IMR-90 (cell line): Measurements from ENCODE around the gene SH2D7. TPM values are rescaled to one million over a fixed set of nuclear protein-coding genes. Genes with fewer than 3 reads are reported as not detected.

ENCODE experiments used
- ATAC-seq: fragments of 200-7000 bp; cut with Tn5 transposase; 2 replicates; pipeline ENCODE4 v1.9.1; 2020; ENCODE audit warnings: low read depth, mild to moderate bottlenecking, moderate library complexity
- BruUV-seq: library from RNA; stranded (reverse); fragments of 400-500 nt; replicated peaks from 2 replicates; lab custom pipeline; 2021; lab: Mats Ljungman, UMichigan
- CTCF ChIA-PET: fragments of 300-600 bp; formaldehyde crosslinking; extraction: SDS; loops from one replicate; lab custom pipeline; 2021; ENCODE audit warnings: antibody characterized with exemption; lab: Yijun Ruan, JAX
- POLR2A ChIA-PET: fragments of 300-600 bp; sonication (Branson Sonifier 250); formaldehyde crosslinking; loops from one replicate; lab custom pipeline; 2022; ENCODE audit warnings: antibody characterized with exemption; ENCODE audit not compliant: unreplicated experiment; lab: Charles Lee
- DNase-seq: peaks from one replicate; pipeline ENCODE4 v3.0.0; 2013
- H2AFZ ChIP-seq: replicated peaks from 2 replicates; pipeline ENCODE3; 2013; ENCODE audit warnings: low read length, mild to moderate bottlenecking; ENCODE audit not compliant: poor library complexity
- H2AK5ac ChIP-seq: 2 replicates; pipeline ENCODE4 v1.6.1; 2013; ENCODE audit warnings: low read depth, low read length, inconsistent platforms
- H2AK9ac ChIP-seq: replicated peaks from 2 replicates; pipeline ENCODE3; 2013; ENCODE audit warnings: mild to moderate bottlenecking, low read depth, low read length, moderate library complexity; ENCODE audit not compliant: poor library complexity
- H2BK120ac ChIP-seq: 2 replicates; pipeline ENCODE4 v1.6.1; 2013; ENCODE audit warnings: low read depth, low read length, inconsistent platforms
- H2BK15ac ChIP-seq: 3 replicates; pipeline ENCODE4 v1.6.1; 2013; ENCODE audit warnings: low read depth, low read length, inconsistent platforms
- H2BK20ac ChIP-seq: 2 replicates; pipeline ENCODE4 v1.6.1; 2013; ENCODE audit warnings: low read depth, mild to moderate bottlenecking, inconsistent platforms, low read length, moderate library complexity
- H2BK5ac ChIP-seq: 2 replicates; pipeline ENCODE4 v1.6.1; 2013; ENCODE audit warnings: mild to moderate bottlenecking, low read depth, low read length, inconsistent platforms; ENCODE audit not compliant: poor library complexity, severe bottlenecking
- H3K14ac ChIP-seq: replicated peaks from 2 replicates; pipeline ENCODE4 v1.6.1; 2013; ENCODE audit warnings: low read depth, low read length, inconsistent platforms
- H3K18ac ChIP-seq: 2 replicates; pipeline ENCODE4 v1.6.1; 2013; ENCODE audit warnings: low read depth, low read length, control low read depth
- H3K23ac ChIP-seq: 2 replicates; pipeline ENCODE4 v1.6.1; 2013; ENCODE audit warnings: low read depth, low read length, inconsistent platforms
- H3K27ac ChIP-seq: 2 replicates; pipeline ENCODE4 v1.5.1; 2013; ENCODE audit warnings: mild to moderate bottlenecking, control low read depth, low read length; ENCODE audit not compliant: insufficient read depth
- H3K27me3 ChIP-seq: 2 replicates; pipeline ENCODE4 v1.6.1; 2013; ENCODE audit warnings: low read length; ENCODE audit not compliant: control insufficient read depth, insufficient read depth
- H3K36me3 ChIP-seq: 2 replicates; pipeline ENCODE4 v1.6.1; 2013; ENCODE audit warnings: low read length, mixed read lengths; ENCODE audit not compliant: control insufficient read depth, insufficient read depth
- H3K4ac ChIP-seq: 2 replicates; pipeline ENCODE4 v1.6.1; 2013; ENCODE audit warnings: low read depth, low read length, inconsistent platforms
- H3K4me1 ChIP-seq: 2 replicates; pipeline ENCODE4 v1.6.1; 2013; ENCODE audit warnings: low read length, mixed read lengths; ENCODE audit not compliant: control insufficient read depth, insufficient read depth
- H3K4me2 ChIP-seq: 2 replicates; pipeline ENCODE4 v1.6.1; 2013; ENCODE audit warnings: low read depth, mild to moderate bottlenecking, control low read depth, low read length, moderate library complexity
- H3K4me3 ChIP-seq: 2 replicates; pipeline ENCODE4 v1.5.1; 2013; ENCODE audit warnings: low read depth, mild to moderate bottlenecking, control low read depth, low read length, moderate library complexity; ENCODE audit not compliant: insufficient read depth
- H3K56ac ChIP-seq: 2 replicates; pipeline ENCODE4 v1.6.1; 2013; ENCODE audit warnings: low read length, inconsistent platforms; ENCODE audit not compliant: insufficient read depth; ENCODE audit errors: extremely low read depth
- H3K79me1 ChIP-seq, 2 experiments: 2 replicates each; pipeline ENCODE4 v1.6.1; 2013; ENCODE audit warnings: low read length in 2 of 2, inconsistent platforms in 1 of 2, low read depth in 1 of 2
- H3K9ac ChIP-seq: 2 replicates; pipeline ENCODE4 v1.6.1; 2013; ENCODE audit warnings: low read depth, low read length, control low read depth
- H3K9me1 ChIP-seq: 2 replicates; pipeline ENCODE4 v1.6.1; 2013; ENCODE audit warnings: low read length, inconsistent platforms; ENCODE audit not compliant: insufficient read depth
- H3K9me3 ChIP-seq: 2 replicates; pipeline ENCODE4 v1.6.1; 2013; ENCODE audit warnings: low read length; ENCODE audit not compliant: control insufficient read depth, insufficient read depth
- H4K20me1 ChIP-seq: 2 replicates; pipeline ENCODE4 v1.6.1; 2013; ENCODE audit warnings: low read length, inconsistent platforms; ENCODE audit not compliant: insufficient read depth
- H4K5ac ChIP-seq: 2 replicates; pipeline ENCODE4 v1.6.1; 2013; ENCODE audit warnings: mild to moderate bottlenecking, low read depth, low read length, control low read depth
- H4K8ac ChIP-seq, 2 experiments: 2 replicates each; pipeline ENCODE4 v1.6.1; 2013; ENCODE audit warnings: low read depth in 2 of 2, low read length in 2 of 2, control low read depth in 1 of 2, inconsistent platforms in 1 of 2
- H4K91ac ChIP-seq: 2 replicates; pipeline ENCODE4 v1.6.1; 2013; ENCODE audit warnings: low read depth, low read length, inconsistent platforms; ENCODE audit not compliant: insufficient read depth
- BHLHE40 ChIP-seq: fragments of 150-350 bp; IDR thresholded peaks from 2 replicates; pipeline ENCODE4 v1.6.1; 2016; ENCODE audit warnings: mild to moderate bottlenecking, low read depth, low read length
- CEBPB ChIP-seq: IDR thresholded peaks from 2 replicates; pipeline ENCODE4 v1.6.1; 2012; ENCODE audit warnings: low read depth, low read length, improper control_type of control experiment
- CHD1 ChIP-seq: IDR thresholded peaks from 2 replicates; pipeline ENCODE4 v1.6.1; 2012; ENCODE audit warnings: low read depth, low read length, improper control_type of control experiment
- CTCF ChIP-seq: conservative IDR thresholded peaks from 2 replicates; pipeline ENCODE4 v1.5.1; 2012; ENCODE audit warnings: mild to moderate bottlenecking, low read depth, low read length, improper control_type of control experiment
- FOS ChIP-seq: fragments of 150-350 bp; IDR thresholded peaks from 2 replicates; pipeline ENCODE4 v1.6.1; 2016; ENCODE audit warnings: low read depth, low read length
- MAFK ChIP-seq: IDR thresholded peaks from 2 replicates; pipeline ENCODE4 v1.6.1; 2012; ENCODE audit warnings: low read depth, low read length, improper control_type of control experiment
- MAZ ChIP-seq: IDR thresholded peaks from 2 replicates; pipeline ENCODE4 v1.6.1; 2012; ENCODE audit warnings: low read depth, mild to moderate bottlenecking, low read length, improper control_type of control experiment, moderate library complexity, borderline replicate concordance
- MXI1 ChIP-seq: IDR thresholded peaks from 2 replicates; pipeline ENCODE4 v1.6.1; 2012; ENCODE audit warnings: low read depth, mild to moderate bottlenecking, low read length, moderate library complexity, borderline replicate concordance
- NFE2L2 ChIP-seq: fragments of 150-350 bp; IDR thresholded peaks from 2 replicates; pipeline ENCODE4 v1.6.1; 2016; ENCODE audit warnings: low read depth, mild to moderate bottlenecking, low read length
- RAD21 ChIP-seq: IDR thresholded peaks from 2 replicates; pipeline ENCODE4 v1.6.1; 2012; ENCODE audit warnings: low read length, improper control_type of control experiment
- RFX5 ChIP-seq: IDR thresholded peaks from 2 replicates; pipeline ENCODE4 v1.8.0; 2012; ENCODE audit warnings: low read depth, mild to moderate bottlenecking, low read length, moderate library complexity
- SMC3 ChIP-seq: fragments of 150-350 bp; IDR thresholded peaks from 2 replicates; pipeline ENCODE4 v1.6.1; 2016; ENCODE audit warnings: low read depth, mild to moderate bottlenecking, antibody characterized with exemption, low read length, moderate library complexity
- USF2 ChIP-seq: fragments of 150-350 bp; IDR thresholded peaks from 2 replicates; pipeline ENCODE4 v1.6.1; 2017; ENCODE audit warnings: mild to moderate bottlenecking, antibody characterized with exemption, low read length, low read depth
- WGBS, 2 experiments: methylation state at CpG; one replicate each; pipeline versions ENCODE4 v1.1.5 to v1.1.7; 2013; ENCODE audit warnings: missing lambda C conversion rate in 2 of 2; ENCODE audit not compliant: insufficient read length in 1 of 2; ENCODE audit errors: extremely low coverage in 2 of 2; 5-methylcytosine and 5-hydroxymethylcytosine counted together
- dilution Hi-C: fragments of 300-500 bp; cut with HindIII; formaldehyde crosslinking; loops from one replicate; pipeline ENCODE4 v1.14.3; 2018; ENCODE audit warnings: low sequenced_read_pairs; ENCODE audit not compliant: unreplicated experiment
- in situ Hi-C: fragments of 300-500 bp; cut with MboI; formaldehyde crosslinking; loops from 3 replicates; pipeline ENCODE4 v1.14.3; 2019; ENCODE audit warnings: low sequenced_read_pairs, inconsistent platforms, mixed read lengths
- intact Hi-C: fragments of 100-400 bp; cut with micrococcal nuclease; formaldehyde crosslinking; loops from 2 replicates; pipeline ENCODE4 v1.10.0; 2022
- polyA plus RNA-seq, 3 experiments: library from polyadenylated mRNA; depleted of rRNA; stranded (reverse); fragments of >200 nt; gene quantifications; 2 replicates each; pipeline ENCODE4 v1.2.3, GENCODE V29; 2012; ENCODE audit warnings: low replicate concordance in 1 of 3
- total RNA-seq: library from RNA; depleted of rRNA; stranded (reverse); fragments of >200 nt; gene quantifications from 2 replicates; pipeline ENCODE4 v1.2.3, GENCODE V29; 2012
- TF ChIP-seq, protein P1 (sequence below): fragments of 150-350 bp; IDR thresholded peaks from 2 replicates; pipeline ENCODE4 v1.6.1; 2016; ENCODE audit warnings: low read depth, mild to moderate bottlenecking, low read length, moderate library complexity, borderline replicate concordance

Gene SH2D7
- total and polyA plus RNA-seq, 2 of the 4 experiments (the other 2 are of a cell fraction): not detected

- H2BK15ac ChIP-seq: peak overlapping the region; percentile 52; the same call in 2 of the 3 replicates
- peak overlapping the region in 1 of 2 experiments; percentile 54; a peak in 2 of 4 replicates for H4K8ac ChIP-seq
- peaks cover 40 to 83% of the 10 kb centered on the region in 2 experiments for H3K79me1 ChIP-seq
- peak overlapping the region; percentile 50; the same call in 1 of the 2 replicates for H4K91ac ChIP-seq
- peak overlapping the region; percentile 74; the same call in 1 of the 2 replicates for H2AK5ac ChIP-seq
- H3K18ac ChIP-seq: peak overlapping the region; percentile 43
- 100% methylated on average over 1 of the region's 4 CpGs; no CpG with 5 or more reads in 1 of the 2 experiments for WGBS, 2 experiments
- no peak overlapping the region for H2AFZ ChIP-seq
- no peaks in the 10 kb centered on the region for H3K9me3 ChIP-seq
- dilution Hi-C loops (no loop called here), intact Hi-C loops (loop anchor here (5.0 kb wide), 1 partner anchor 63 kb away; no protein-coding TSS in a partner anchor), in situ Hi-C loops (no loop called here)
- no peak overlapping the region for H3K4me3 ChIP-seq
- peak overlapping the region; percentile 4; the same call in 1 of the 2 replicates for H3K4me2 ChIP-seq
- no peaks in the 10 kb centered on the region for H3K27me3 ChIP-seq
- no peak overlapping the region for H2BK20ac ChIP-seq
- ATAC-seq: no peak
- DNase-seq: no peak
- POLR2A ChIA-PET: no interaction called here
- H3K36me3 ChIP-seq: peaks cover 2% of the 10 kb centered on the region
- no peak overlapping the region for H3K56ac ChIP-seq
- H3K4ac ChIP-seq: peak overlapping the region; percentile 70
- peak overlapping the region; percentile 38; the same call in 1 of the 2 replicates for H2BK120ac ChIP-seq
- no peak overlapping the region for H3K9ac ChIP-seq
- peak overlapping the region; percentile 65 for H3K23ac ChIP-seq
- H3K4me1 ChIP-seq: peaks cover 51% of the 10 kb centered on the region
- H3K9me1 ChIP-seq: peaks cover 53% of the 10 kb centered on the region
- H4K5ac ChIP-seq: peak overlapping the region; percentile 13; the same call in 1 of the 2 replicates
- H4K20me1 ChIP-seq: peaks cover 61% of the 10 kb centered on the region
- H2BK5ac ChIP-seq: peak overlapping the region; percentile 71
- H3K27ac ChIP-seq: peak overlapping the region; percentile 48; the same call in 1 of the 2 replicates
- BruUV-seq: no TSS peak
- peak overlapping the region; percentile 66 for H2AK9ac ChIP-seq
- CTCF ChIA-PET: no interaction called here
- H3K14ac ChIP-seq: peak overlapping the region; percentile 78
- no peak for TF ChIP-seq USF2
- TF ChIP-seq MAFK: no peak
- TF ChIP-seq MXI1: no peak
- no peak for TF ChIP-seq CEBPB
- TF ChIP-seq FOS: no peak
- no peak for TF ChIP-seq CHD1
- TF ChIP-seq RFX5: no peak
- TF ChIP-seq, protein P1, sequence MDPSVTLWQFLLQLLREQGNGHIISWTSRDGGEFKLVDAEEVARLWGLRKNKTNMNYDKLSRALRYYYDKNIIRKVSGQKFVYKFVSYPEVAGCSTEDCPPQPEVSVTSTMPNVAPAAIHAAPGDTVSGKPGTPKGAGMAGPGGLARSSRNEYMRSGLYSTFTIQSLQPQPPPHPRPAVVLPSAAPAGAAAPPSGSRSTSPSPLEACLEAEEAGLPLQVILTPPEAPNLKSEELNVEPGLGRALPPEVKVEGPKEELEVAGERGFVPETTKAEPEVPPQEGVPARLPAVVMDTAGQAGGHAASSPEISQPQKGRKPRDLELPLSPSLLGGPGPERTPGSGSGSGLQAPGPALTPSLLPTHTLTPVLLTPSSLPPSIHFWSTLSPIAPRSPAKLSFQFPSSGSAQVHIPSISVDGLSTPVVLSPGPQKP: no peak
- TF ChIP-seq CTCF: no peak
- TF ChIP-seq MAZ: no peak
- no peak for TF ChIP-seq BHLHE40
- no peak for TF ChIP-seq RAD21
- TF ChIP-seq NFE2L2: no peak
- TF ChIP-seq SMC3: no peak
These were observed 22.2 kb upstream of the SH2D7 start for GRCh38 chr15:78070049-78070700.
